ENCODE results near the gene CAMK1D. TPM values are rescaled to one million over a fixed set of nuclear protein-coding genes. Genes with fewer than 3 reads are reported as not detected.

The CAMK1D gene
- polyA plus RNA-seq, 1 of the 3 experiments (the other 2 are of a cell fraction) = 4.1 TPM

DNA sequence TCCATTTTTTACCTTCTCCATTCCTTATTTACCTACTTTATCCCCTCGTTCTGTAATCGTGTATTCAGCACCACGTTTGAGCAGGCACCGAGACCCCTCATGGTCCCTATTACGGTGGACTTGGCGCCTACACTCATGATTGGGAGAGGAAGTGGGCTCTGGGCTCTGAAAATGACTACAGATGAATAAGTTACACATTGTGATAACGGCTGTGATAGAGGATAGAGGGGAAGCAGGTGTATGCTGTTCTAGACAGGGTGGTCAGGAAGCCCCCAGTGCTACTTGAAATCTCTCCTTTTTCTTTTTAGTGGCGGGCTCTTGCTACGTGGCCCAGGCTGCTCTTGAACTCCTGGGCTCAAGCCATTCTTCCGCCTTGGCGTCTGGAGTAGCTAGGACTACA is 59.8 kb downstream of the CAMK1D start:
- no peaks in the 10 kb centered on the region for H3K79me2 ChIP-seq (ENCODE audit: insufficient read depth)
- TF ChIP-seq GABPA (IDR thresholded peaks at IDR 0.05; ENCODE audit: low read depth) (no peak), TCF12 (IDR thresholded peaks at IDR 0.05) (no peak), SMC3 (IDR thresholded peaks at IDR 0.05; ENCODE audit: low read depth, low read length) (no peak), YY1 (IDR thresholded peaks at IDR 0.05; ENCODE audit: low read depth) (no peak), FOXM1 (IDR thresholded peaks at IDR 0.05; ENCODE audit: low read depth) (no peak), USF2 (IDR thresholded peaks at IDR 0.05; ENCODE audit: borderline replicate concordance, low read depth, low read length) (no peak), FOXJ3 (CRISPR knock-in tag; IDR thresholded peaks at IDR 0.05) (no peak), EP300 (IDR thresholded peaks at IDR 0.05; ENCODE audit: borderline replicate concordance in 1 of 2, low read depth in 1 of 2, low read length in 1 of 2) (no peak), MEF2A (IDR thresholded peaks at IDR 0.05; ENCODE audit: borderline replicate concordance, low read depth) (no peak), NFIC (IDR thresholded peaks at IDR 0.05; ENCODE audit: borderline replicate concordance) (no peak)
- TF ChIP-seq, protein P1, sequence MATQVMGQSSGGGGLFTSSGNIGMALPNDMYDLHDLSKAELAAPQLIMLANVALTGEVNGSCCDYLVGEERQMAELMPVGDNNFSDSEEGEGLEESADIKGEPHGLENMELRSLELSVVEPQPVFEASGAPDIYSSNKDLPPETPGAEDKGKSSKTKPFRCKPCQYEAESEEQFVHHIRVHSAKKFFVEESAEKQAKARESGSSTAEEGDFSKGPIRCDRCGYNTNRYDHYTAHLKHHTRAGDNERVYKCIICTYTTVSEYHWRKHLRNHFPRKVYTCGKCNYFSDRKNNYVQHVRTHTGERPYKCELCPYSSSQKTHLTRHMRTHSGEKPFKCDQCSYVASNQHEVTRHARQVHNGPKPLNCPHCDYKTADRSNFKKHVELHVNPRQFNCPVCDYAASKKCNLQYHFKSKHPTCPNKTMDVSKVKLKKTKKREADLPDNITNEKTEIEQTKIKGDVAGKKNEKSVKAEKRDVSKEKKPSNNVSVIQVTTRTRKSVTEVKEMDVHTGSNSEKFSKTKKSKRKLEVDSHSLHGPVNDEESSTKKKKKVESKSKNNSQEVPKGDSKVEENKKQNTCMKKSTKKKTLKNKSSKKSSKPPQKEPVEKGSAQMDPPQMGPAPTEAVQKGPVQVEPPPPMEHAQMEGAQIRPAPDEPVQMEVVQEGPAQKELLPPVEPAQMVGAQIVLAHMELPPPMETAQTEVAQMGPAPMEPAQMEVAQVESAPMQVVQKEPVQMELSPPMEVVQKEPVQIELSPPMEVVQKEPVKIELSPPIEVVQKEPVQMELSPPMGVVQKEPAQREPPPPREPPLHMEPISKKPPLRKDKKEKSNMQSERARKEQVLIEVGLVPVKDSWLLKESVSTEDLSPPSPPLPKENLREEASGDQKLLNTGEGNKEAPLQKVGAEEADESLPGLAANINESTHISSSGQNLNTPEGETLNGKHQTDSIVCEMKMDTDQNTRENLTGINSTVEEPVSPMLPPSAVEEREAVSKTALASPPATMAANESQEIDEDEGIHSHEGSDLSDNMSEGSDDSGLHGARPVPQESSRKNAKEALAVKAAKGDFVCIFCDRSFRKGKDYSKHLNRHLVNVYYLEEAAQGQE (IDR thresholded peaks at IDR 0.05; ENCODE audit: low read depth, low read length) = no peak
- H3K9ac ChIP-seq = no peak overlapping the region
- H3K4me3 ChIP-seq (ENCODE audit: low read depth in 2 of 2, low read length in 1 of 2) = no peak overlapping the region
- H3K27ac ChIP-seq (ENCODE audit: low read depth in 2 of 2, low read length in 1 of 2) = no peak overlapping the region
- H2AFZ ChIP-seq (ENCODE audit: low read depth) = no peak overlapping the region
- ChIA-PET POLR2A (no interaction called here), CTCF (no interaction called here)
- H3K9me2 ChIP-seq = no peaks in the 10 kb centered on the region
- no peak overlapping the region for H3K4me2 ChIP-seq
- no peaks in the 10 kb centered on the region for H3K9me3 ChIP-seq
- H3K4me1 ChIP-seq (ENCODE audit: control insufficient read depth in 1 of 2, insufficient read depth in 2 of 2, low read depth in 1 of 2, low read length in 1 of 2) = no peaks in the 10 kb centered on the region
- no peaks in the 10 kb centered on the region for H3K36me3 ChIP-seq (replicated peaks in 1 of 2; ENCODE audit: control insufficient read depth in 1 of 2, insufficient read depth in 2 of 2, low read length in 1 of 2)
- no peaks in the 10 kb centered on the region for H3F3A ChIP-seq (replicated peaks; ENCODE audit: insufficient read depth)
- no peaks in the 10 kb centered on the region for H3K27me3 ChIP-seq (ENCODE audit: insufficient read depth)
- no peak for DNase-seq
- 98% methylated on average over 11 of the region's 11 CpGs for WGBS (ENCODE audit: low lambda C conversion rate)
- no peaks in the 10 kb centered on the region for H4K20me1 ChIP-seq (ENCODE audit: insufficient read depth)

DNA sequence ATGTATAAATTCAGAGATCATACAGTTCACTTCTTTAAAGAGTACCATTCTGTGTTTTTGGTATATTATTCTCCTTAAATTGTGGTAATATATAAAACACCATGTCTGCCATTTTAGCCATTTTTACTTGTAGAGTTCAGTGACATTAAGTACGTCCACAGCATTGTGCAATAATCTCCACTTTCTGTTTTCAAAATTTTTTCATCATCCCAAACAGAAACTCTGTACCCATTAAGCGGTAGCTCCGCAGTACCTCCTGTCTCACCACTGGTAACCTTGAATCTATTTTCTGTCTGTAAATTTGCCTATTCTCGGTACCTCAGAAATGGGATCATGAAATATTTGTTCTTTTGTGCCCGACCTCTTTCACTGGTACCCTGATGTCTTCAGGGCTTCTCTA is 60.3 kb downstream of the CAMK1D start:
- Histone ChIP-seq H2AFZ (ENCODE audit: low read depth) (no peak overlapping the region), H3K9ac (no peak overlapping the region), H3K9me3 (no peaks in the 10 kb centered on the region), H3K79me2 (ENCODE audit: insufficient read depth) (no peaks in the 10 kb centered on the region), H4K20me1 (ENCODE audit: insufficient read depth) (no peaks in the 10 kb centered on the region), H3F3A (replicated peaks; ENCODE audit: insufficient read depth) (no peaks in the 10 kb centered on the region), H3K36me3 (replicated peaks in 1 of 2; ENCODE audit: control insufficient read depth in 1 of 2, insufficient read depth in 2 of 2, low read length in 1 of 2) (no peaks in the 10 kb centered on the region), H3K4me1 (ENCODE audit: control insufficient read depth in 1 of 2, insufficient read depth in 2 of 2, low read depth in 1 of 2, low read length in 1 of 2) (no peaks in the 10 kb centered on the region), H3K9me2 (no peaks in the 10 kb centered on the region), H3K27ac (ENCODE audit: low read depth in 2 of 2, low read length in 1 of 2) (no peak overlapping the region), H3K4me3 (ENCODE audit: low read depth in 2 of 2, low read length in 1 of 2) (no peak overlapping the region), H3K27me3 (ENCODE audit: insufficient read depth) (no peaks in the 10 kb centered on the region), H3K4me2 (no peak overlapping the region)
- CTCF ChIA-PET = no interaction called here
- TF ChIP-seq SMC3 (IDR thresholded peaks at IDR 0.05; ENCODE audit: low read depth, low read length) = no peak
- TF ChIP-seq TCF12 (IDR thresholded peaks at IDR 0.05) = no peak
- POLR2A ChIA-PET = no interaction called here
- 95% methylated on average over 5 of the region's 5 CpGs for WGBS (ENCODE audit: low lambda C conversion rate)
- no peak for DNase-seq

All from SK-N-SH (cell line).